Measurements from ENCODE around the gene LVRN.
"Not testable (repeated sequence)": the region's sequence is repeated elsewhere in the genome, so short reads cannot be mapped to it uniquely, and the experiment has no call there.

LVRN gene

DNA sequence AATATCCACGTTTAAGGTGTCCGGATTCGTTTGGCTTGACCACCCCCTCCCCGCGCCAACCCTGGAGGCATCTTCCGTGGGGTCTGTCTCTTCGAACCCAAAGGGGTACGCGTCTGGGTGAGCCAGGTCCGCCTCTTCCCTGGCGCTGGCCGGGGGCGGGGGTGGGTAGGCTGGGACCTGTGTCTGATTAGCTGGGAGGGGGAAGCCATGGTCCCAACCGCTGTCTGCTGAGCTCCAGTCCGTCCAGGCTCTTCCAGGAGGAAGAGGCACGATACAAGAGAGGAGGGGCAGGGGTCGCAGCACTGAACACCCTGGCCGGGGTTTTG lies at the start of gene LVRN:
LVRN (plus strand) TSS at position 237 of the 326 bp plus-strand sequence. CDS start 143 bp downstream, outside the sequence.
- DNase-seq: no peak

- not testable (repeated sequence) for DNase-seq
These were observed 48.5 kb upstream of the LVRN start for GRCh38 chr5:115913623-115914400.

DNA sequence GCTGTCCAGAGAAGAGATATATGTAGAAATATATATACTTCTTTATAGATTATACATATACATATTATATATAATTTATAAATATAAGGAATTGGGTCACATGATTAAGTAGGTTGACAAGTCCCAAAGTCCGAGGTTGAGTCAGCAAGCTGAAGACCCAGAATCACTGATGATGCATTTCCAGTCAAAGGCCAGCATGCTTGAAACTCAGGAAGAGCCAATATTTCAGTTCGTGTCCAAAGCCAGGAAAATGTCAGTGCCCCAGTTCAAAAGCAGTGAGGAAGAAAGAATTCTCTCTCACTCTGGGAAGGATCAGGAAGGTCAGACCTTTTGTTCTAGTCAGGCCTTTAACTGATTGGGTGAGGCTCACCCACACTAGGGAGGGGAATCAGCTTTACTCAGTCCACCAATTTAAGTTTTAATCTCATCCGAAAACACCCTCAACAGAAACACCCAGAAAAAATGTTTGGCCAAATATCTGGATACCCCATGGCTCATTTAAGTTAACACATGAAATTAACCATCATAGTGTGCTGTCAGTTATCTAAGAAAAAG lies 42.0 kb upstream of the LVRN start:
- no peak for DNase-seq

DNA sequence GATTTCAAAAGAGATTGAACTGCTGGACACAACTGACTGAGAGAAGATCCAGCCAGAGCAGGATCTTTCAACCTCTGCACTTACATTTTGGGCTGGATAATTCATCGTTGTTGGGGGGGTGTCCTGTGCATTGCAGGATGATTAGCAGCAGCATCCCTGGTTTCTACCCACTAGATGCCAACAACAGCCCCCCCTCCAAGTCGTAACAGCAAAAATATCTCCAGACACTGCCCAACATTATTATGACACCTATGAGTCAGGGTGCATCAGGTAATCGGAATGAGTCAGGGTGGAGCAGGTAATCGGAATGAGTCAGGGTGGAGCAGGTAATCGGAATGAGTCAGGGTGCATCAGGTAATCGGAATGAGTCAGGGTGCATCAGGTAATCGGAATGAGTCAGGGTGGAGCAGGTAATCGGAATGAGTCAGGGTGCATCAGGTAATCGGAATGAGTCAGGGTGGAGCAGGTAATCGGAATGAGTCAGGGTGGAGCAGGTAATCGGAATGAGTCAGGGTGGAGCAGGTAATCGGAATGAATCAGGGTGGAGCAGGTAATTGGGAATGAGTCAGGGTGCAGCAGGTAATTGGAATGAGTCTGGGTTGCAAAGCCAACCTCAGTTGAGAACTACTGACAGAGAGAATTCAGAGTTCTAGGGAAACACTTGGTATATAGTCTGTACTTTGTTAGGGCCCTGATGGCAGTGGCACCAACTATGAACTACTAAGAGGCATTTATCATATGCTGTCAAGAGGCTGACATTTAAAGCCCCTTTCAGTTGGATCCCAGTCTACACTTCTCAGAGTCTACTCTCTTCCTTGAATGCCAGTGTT lies 33.5 kb upstream of the LVRN start:
- DNase-seq: not testable (repeated sequence)

GRCh38 chr5:115930171-115930570 lies 32.1 kb upstream of the LVRN start:
- DNase-seq: not testable (repeated sequence)

- DNase-seq: no peak
These were observed 31.5 kb upstream of the LVRN start for GRCh38 chr5:115930630-115931337.

- no peak for DNase-seq
These were observed 29.3 kb upstream of the LVRN start for GRCh38 chr5:115932991-115933390.

- DNase-seq: no peak
These were observed 27.8 kb upstream of the LVRN start for GRCh38 chr5:115934388-115934974.

DNA sequence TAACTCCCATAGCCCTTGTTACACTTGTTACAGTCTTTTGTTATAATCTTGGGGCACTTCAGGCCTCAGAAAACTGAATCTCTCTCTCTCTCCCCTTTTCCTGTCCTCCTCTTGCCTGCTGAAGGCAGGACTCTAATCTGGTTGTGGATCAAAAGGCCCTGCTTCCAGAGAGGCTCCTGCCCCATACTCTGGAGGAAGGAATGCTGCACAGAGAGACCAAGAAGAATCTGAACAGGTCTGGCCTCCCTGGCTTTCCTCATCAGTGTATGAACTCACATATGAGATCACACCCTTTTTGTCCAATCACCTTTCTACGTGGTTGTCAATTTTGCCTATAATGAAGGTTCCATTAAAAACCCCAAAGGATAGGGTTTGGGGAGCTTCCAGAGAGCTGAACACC lies 26.2 kb upstream of the LVRN start:
- no peak for DNase-seq

- no peak for DNase-seq
These were observed 23.2 kb upstream of the LVRN start for GRCh38 chr5:115939059-115939458.

- no peak for DNase-seq
These were observed 22.0 kb upstream of the LVRN start for GRCh38 chr5:115940080-115940810.

- no peak for DNase-seq
These were observed 21.1 kb upstream of the LVRN start for GRCh38 chr5:115941051-115941675.

GRCh38 chr5:115944501-115944900 lies 17.8 kb upstream of the LVRN start:
- DNase-seq: no peak

- DNase-seq: no peak
These were observed 15.6 kb upstream of the LVRN start for GRCh38 chr5:115946655-115947054.

GRCh38 chr5:115947260-115947659 lies 15.0 kb upstream of the LVRN start:
- no peak for DNase-seq

GRCh38 chr5:115948091-115948534 lies 14.2 kb upstream of the LVRN start:
- DNase-seq: no peak

GRCh38 chr5:115949096-115949495 lies 13.2 kb upstream of the LVRN start:
- DNase-seq: no peak

DNA sequence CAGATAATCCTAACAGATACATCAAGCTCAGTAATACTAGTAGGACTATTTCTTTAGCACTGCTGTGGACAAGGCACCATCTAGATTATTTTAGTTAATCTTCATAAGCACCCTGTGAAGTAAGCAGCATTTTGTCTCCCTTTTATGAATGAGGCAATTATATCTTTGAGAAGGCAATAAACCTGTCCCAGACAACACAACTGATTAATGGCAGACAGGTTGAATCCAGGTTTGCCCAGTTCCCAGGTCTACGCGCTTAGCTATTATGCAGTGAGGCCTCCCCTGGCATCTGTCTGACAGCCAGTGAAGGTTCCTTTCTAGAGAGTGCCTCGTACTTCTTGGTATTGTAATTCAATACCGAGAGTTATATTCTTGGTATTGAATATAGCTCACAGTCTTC lies 9.7 kb upstream of the LVRN start:
- no peak for DNase-seq

DNA sequence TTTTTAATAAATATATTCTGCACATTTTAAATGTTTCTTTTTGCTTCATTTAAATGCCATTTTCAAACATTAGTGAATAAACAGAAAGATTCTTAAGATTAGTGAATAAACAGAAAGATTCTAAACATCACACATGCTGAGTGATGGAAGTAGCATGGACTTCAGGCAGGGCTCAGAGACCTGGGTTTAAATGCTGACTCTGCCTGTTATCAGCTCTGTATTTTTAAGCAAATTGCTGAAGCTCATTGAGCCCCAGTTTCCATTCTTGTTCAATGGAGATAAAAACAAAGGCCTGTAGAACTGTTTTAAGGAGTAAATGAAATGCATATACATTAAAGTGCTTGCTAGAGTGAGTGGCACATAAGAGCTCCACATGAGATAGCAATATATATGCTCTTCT lies 8.1 kb upstream of the LVRN start:
- DNase-seq: no peak

DNA sequence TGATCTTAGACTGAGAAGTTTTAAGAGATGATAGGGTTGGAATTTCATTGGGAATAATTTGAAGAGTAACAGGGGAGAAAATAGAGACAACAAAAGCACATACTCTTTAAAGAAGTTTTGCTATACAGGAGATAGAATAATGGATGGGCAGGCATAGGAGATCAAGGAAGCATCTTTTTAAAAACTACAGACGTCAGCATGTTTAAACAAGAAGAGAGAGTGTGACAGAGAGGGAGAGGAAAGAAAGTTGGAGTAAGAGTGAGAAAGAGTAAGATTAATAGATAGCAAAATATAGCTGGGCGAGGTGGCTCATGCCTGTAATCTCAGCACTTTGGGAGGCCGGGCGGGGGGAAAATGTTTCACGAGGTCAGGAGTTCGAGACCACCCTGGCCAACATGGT lies 5.3 kb upstream of the LVRN start:
- no peak for DNase-seq

- no peak for DNase-seq
These were observed 665 bp upstream of the LVRN start for GRCh38 chr5:115961381-115962238.

Measured in NCI-H1436 (cell line).